Urinary bladder (tissue), 4 donors: ENCODE data around the gene SLC16A13. TPM values are rescaled to one million over a fixed set of nuclear protein-coding genes. Genes with fewer than 3 reads are reported as not detected.
"Not testable (repeated sequence)": the region's sequence is repeated elsewhere in the genome, so short reads cannot be mapped to it uniquely, and the experiment has no call there.

Experiments used
- DNase-seq: peaks from one replicate; pipeline ENCODE4 v3.0.0-alpha.2; 2015; ENCODE audit errors: extremely low spot score
- H3K27ac ChIP-seq: one replicate; pipeline ENCODE4 v1.5.1; 2013; ENCODE audit warnings: low read depth, mild to moderate bottlenecking, moderate library complexity
- H3K36me3 ChIP-seq: one replicate; pipeline ENCODE4 v1.6.1; 2013; ENCODE audit warnings: mild to moderate bottlenecking, moderate library complexity; ENCODE audit not compliant: insufficient read depth
- H3K4me1 ChIP-seq: one replicate; pipeline ENCODE4 v1.6.1; 2013; ENCODE audit warnings: mild to moderate bottlenecking, moderate library complexity; ENCODE audit not compliant: insufficient read depth
- H3K4me3 ChIP-seq: one replicate; pipeline ENCODE4 v1.5.1; 2013; ENCODE audit warnings: low read depth, low read length
- WGBS: extraction: QIAGEN DNeasy Blood & Tissue Kit; methylation state at CpG from one replicate; pipeline ENCODE4 v1.1.7; 2013; 5-methylcytosine and 5-hydroxymethylcytosine counted together
- polyA plus RNA-seq: library from polyadenylated mRNA; stranded (reverse); fragments of 200-250 nt; gene quantifications from one replicate; pipeline ENCODE4 v1.2.3, GENCODE V29; 2013
- total RNA-seq: library from RNA; depleted of rRNA; stranded (reverse); fragments of >200 nt; gene quantifications from one replicate; pipeline ENCODE4 v1.2.3, GENCODE V29; 2014
- donor health status: healthy with polysubstance abuse.
- donor health status: healthy.

The SLC16A13 gene
- total RNA-seq (0.37 TPM), polyA plus RNA-seq (1.5 TPM)

- WGBS, result under 1% methylated on average over 52 of the region's 52 CpGs
- H3K36me3 ChIP-seq, result no peaks in the 10 kb centered on the region
- H3K4me1 ChIP-seq, result peaks cover 2% of the 10 kb centered on the region
- peak within 1 kb of the TSS; percentile 60 for H3K27ac ChIP-seq
- peak; percentile 91 for DNase-seq
- H3K4me3 ChIP-seq, result peak within 1 kb of the TSS; percentile 50
These were observed at the start of gene SLC16A13 for GRCh38 chr17:7035591-7036368. SLC16A13 (plus strand) TSS chr17:7036015; CDS start chr17:7036383, 368 bp downstream.

GRCh38 chr17:6986676-6987075, 49.1 kb upstream of the SLC16A13 start:
- no peak overlapping the region for H3K4me3 ChIP-seq
- WGBS, result 67% methylated on average over 3 of the region's 3 CpGs
- H3K4me1 ChIP-seq, result no peaks in the 10 kb centered on the region
- no peak overlapping the region for H3K27ac ChIP-seq
- no peak for DNase-seq
- H3K36me3 ChIP-seq, result no peaks in the 10 kb centered on the region

DNA sequence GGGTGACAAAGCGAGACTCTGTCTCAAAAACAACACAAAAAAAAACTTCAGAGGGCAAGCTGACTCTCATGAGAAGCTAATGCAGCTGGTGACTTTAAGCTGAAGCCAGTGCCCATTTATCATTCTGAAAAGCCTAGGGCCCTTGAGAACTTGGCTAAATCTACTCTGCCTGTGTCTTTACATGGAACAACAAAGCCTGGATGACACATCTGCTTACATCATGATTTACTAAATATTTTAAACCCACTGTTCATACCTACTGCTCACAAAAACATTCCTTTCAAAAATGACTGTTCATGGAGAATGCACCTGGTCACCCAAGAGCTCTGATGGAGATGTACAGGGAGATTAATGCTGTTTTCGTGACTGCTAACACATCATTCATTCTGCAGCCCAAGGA, 46.0 kb upstream of the SLC16A13 start:
- no peak overlapping the region for H3K4me3 ChIP-seq
- no peaks in the 10 kb centered on the region for H3K4me1 ChIP-seq
- 89% methylated on average over 2 of the region's 2 CpGs for WGBS
- H3K27ac ChIP-seq, result no peak overlapping the region
- DNase-seq, result no peak
- H3K36me3 ChIP-seq, result no peaks in the 10 kb centered on the region

GRCh38 chr17:6993613-6994056, 42.2 kb upstream of the SLC16A13 start:
- not testable (repeated sequence) for DNase-seq, H3K4me3 ChIP-seq, H3K4me1 ChIP-seq, H3K36me3 ChIP-seq, H3K27ac ChIP-seq
- WGBS, result 80% methylated on average over 5 of the region's 5 CpGs

GRCh38 chr17:6994118-6994598, 41.7 kb upstream of the SLC16A13 start:
- Histone ChIP-seq H3K27ac (no peak overlapping the region), H3K4me3 (no peak overlapping the region), H3K4me1 (no peaks in the 10 kb centered on the region), H3K36me3 (no peaks in the 10 kb centered on the region)
- DNase-seq, result no peak
- WGBS, result 88% methylated on average over 10 of the region's 10 CpGs

GRCh38 chr17:6994666-6995256, 41.1 kb upstream of the SLC16A13 start:
- H3K27ac ChIP-seq, result no peak overlapping the region
- H3K36me3 ChIP-seq, result no peaks in the 10 kb centered on the region
- 79% methylated on average over 9 of the region's 9 CpGs for WGBS
- H3K4me1 ChIP-seq, result no peaks in the 10 kb centered on the region
- H3K4me3 ChIP-seq, result no peak overlapping the region
- no peak for DNase-seq

GRCh38 chr17:6995500-6996255, 40.1 kb upstream of the SLC16A13 start, which contains the start of gene ALOX12:
ALOX12 (plus strand) TSS chr17:6996049; CDS start chr17:6996118, 69 bp downstream.
- 12% methylated on average over 64 of the region's 64 CpGs for WGBS
- Histone ChIP-seq H3K36me3 (peaks cover 5% of the 10 kb centered on the region), H3K4me3 (peak within 1 kb of the TSS; percentile 21), H3K4me1 (no peaks in the 10 kb centered on the region), H3K27ac (no peak within 1 kb of the TSS)
- DNase-seq, result no peak

- WGBS, result 45% methylated on average over 58 of the region's 58 CpGs
- DNase-seq, result no peak
- H3K36me3 ChIP-seq, result peaks cover 5% of the 10 kb centered on the region
- H3K27ac ChIP-seq, result no peak overlapping the region
- H3K4me1 ChIP-seq, result no peaks in the 10 kb centered on the region
- peak overlapping the region; percentile 21 for H3K4me3 ChIP-seq
These were observed 39.4 kb upstream of the SLC16A13 start for GRCh38 chr17:6996256-6997011.

GRCh38 chr17:6997171-6997570, 38.6 kb upstream of the SLC16A13 start:
- Histone ChIP-seq H3K36me3 (peaks cover 5% of the 10 kb centered on the region), H3K4me3 (no peak overlapping the region)
- 88% methylated on average over 8 of the region's 8 CpGs for WGBS

DNA sequence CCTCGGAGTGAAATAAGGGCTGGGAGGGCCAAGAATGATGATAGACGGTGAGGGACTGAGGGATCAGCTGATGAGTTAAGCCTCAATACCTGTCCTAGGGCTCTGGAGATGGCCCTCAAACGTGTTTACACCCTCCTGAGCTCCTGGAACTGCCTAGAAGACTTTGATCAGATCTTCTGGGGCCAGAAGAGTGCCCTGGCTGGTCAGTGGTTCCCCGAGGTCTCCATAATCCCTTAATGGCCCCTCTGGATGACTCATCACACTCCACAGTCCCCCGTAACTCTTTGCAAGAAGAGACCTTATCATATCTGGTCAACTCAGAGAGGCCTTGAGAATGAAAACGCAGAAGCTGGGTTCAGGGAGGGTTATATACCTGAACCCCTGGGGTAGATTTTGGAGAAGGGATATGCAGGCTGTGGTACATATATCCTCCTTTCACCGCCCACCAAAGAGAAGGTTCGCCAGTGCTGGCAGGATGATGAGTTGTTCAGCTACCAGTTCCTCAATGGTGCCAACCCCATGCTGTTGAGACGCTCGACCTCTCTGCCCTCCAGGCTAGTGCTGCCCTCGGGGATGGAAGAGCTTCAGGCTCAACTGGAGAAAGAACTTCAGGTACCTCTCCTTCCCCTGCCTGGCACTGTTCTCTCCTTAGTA, 36.8 kb upstream of the SLC16A13 start:
- Histone ChIP-seq H3K27ac (no peak overlapping the region), H3K4me1 (no peaks in the 10 kb centered on the region), H3K36me3 (peaks cover 5% of the 10 kb centered on the region), H3K4me3 (no peak overlapping the region)
- DNase-seq, result no peak
- 79% methylated on average over 11 of the region's 11 CpGs for WGBS

More at GRCh38 chr17:6997171-6997570, 38.6 kb upstream of the SLC16A13 start:
- no peak overlapping the region for H3K27ac ChIP-seq
- DNase-seq, result no peak
- no peaks in the 10 kb centered on the region for H3K4me1 ChIP-seq

- Histone ChIP-seq H3K4me1 (no peaks in the 10 kb centered on the region), H3K36me3 (peaks cover 5% of the 10 kb centered on the region), H3K27ac (no peak overlapping the region), H3K4me3 (no peak overlapping the region)
- no peak for DNase-seq
- WGBS, result 71% methylated on average over 10 of the region's 10 CpGs
These were observed 34.4 kb upstream of the SLC16A13 start for GRCh38 chr17:7001318-7001961.

GRCh38 chr17:7002288-7003047, 33.3 kb upstream of the SLC16A13 start:
- H3K27ac ChIP-seq, result no peak overlapping the region
- no peaks in the 10 kb centered on the region for H3K4me1 ChIP-seq
- peaks cover 5% of the 10 kb centered on the region for H3K36me3 ChIP-seq
- H3K4me3 ChIP-seq, result no peak overlapping the region
- WGBS, result 94% methylated on average over 6 of the region's 6 CpGs
- DNase-seq, result no peak
